K562 (cell line): ENCODE data around the gene APOO. TPM values are rescaled to one million over a fixed set of nuclear protein-coding genes. Genes with fewer than 3 reads are reported as not detected.
A peak's percentile ranks its signal among the peaks of the same experiment; 100 is the strongest.

ENCODE experiments used
- ATF7 ChIP-seq: fragments of 450-650 bp; IDR thresholded peaks from 2 replicates; pipeline ENCODE4 v1.7.1; 2014; ENCODE audit warnings: mild to moderate bottlenecking, moderate library complexity
- NFRKB ChIP-seq: fragments of 450-650 bp; IDR thresholded peaks from 2 replicates; pipeline ENCODE4 v1.6.1; 2016; ENCODE audit warnings: low read depth
- PML ChIP-seq: IDR thresholded peaks from 2 replicates; pipeline ENCODE4 v1.6.1; 2012; ENCODE audit warnings: low read length, inconsistent platforms
- PRMT5 ChIP-seq: sonication (generic); formaldehyde crosslinking; IDR thresholded peaks from 2 replicates; pipeline ENCODE4 v1.5.0; 2020; ENCODE audit warnings: missing genetic modification reagents
- PTTG1 ChIP-seq: fragments of 450-650 bp; IDR thresholded peaks from 2 replicates; pipeline ENCODE4 v1.6.1; 2016; ENCODE audit warnings: low read depth, mild to moderate bottlenecking, missing genetic modification characterization, missing compliant biosample characterization
- RAD21 ChIP-seq, 2 experiments: fragments of 250-450 bp in 1 of 2; fragments of 450-650 bp in 1 of 2; sonication (Bioruptor Pico) in 1 of 2; formaldehyde crosslinking in 1 of 2; IDR thresholded peaks in 1 of 2; conservative IDR thresholded peaks in 1 of 2; 2 replicates each; pipeline versions ENCODE4 v1.4.0 to v1.8.0; 2020 to 2022; ENCODE audit warnings: mild to moderate bottlenecking in 2 of 2, moderate library complexity in 1 of 2
- RCOR1 ChIP-seq, 2 experiments: IDR thresholded peaks; 2 replicates each; pipeline ENCODE4 v1.6.1; 2012; ENCODE audit warnings: low read depth in 2 of 2, low read length in 2 of 2, borderline replicate concordance in 1 of 2, improper control_type of control experiment in 1 of 2
- REST ChIP-seq, 2 experiments: fragments of 450-650 bp; formaldehyde crosslinking in 1 of 2; IDR thresholded peaks; 2 replicates each; pipeline versions ENCODE4 v1.4.0 to v1.6.1; 2014 to 2020; ENCODE audit warnings: mild to moderate bottlenecking in 2 of 2, borderline replicate concordance in 1 of 2, low read depth in 1 of 2
- ZNF583 ChIP-seq: fragments of 250-450 bp; sonication (Bioruptor Pico); IDR thresholded peaks from 2 replicates; pipeline ENCODE4 v1.4.0; 2020
- polyA plus RNA-seq, 8 experiments: library from polyadenylated mRNA; depleted of rRNA in 4 of 8; stranded (reverse) in 5 of 8; unstranded in 3 of 8; fragments of >200 nt; fragmentation: Nextera tagmentation in 2 of 8; fragmentation: Illumina TruSeq in 1 of 8; extraction: Ambion mirVana in 2 of 8; extraction: Trizol in 1 of 8; gene quantifications; 2 replicates each; pipeline versions ENCODE4 v1.2.1 to v1.2.3, GENCODE V29; 2011 to 2014; ENCODE audit warnings: inconsistent platforms in 1 of 8, missing spikeins in 1 of 8
- total RNA-seq, 7 experiments: library from RNA; depleted of rRNA in 6 of 7; stranded (reverse); fragments of >200 nt in 6 of 7; fragmentation: Illumina TruSeq in 2 of 7; extraction: Trizol in 2 of 7; gene quantifications; 2 replicates each; pipeline versions ENCODE4 v1.2.1 to v1.2.3, GENCODE V29; 2011 to 2021; ENCODE audit warnings: low replicate concordance in 1 of 7

Gene APOO
- total and polyA plus RNA-seq, 9 of the 15 experiments (the other 6 are each of a cell fraction or from before 2014, with no cell fraction given), result 37.3 to 76.4 (median 60.8) TPM

GRCh38 chrX:23901805-23902204, 5.9 kb downstream of the APOO start (continued):
- TF ChIP-seq REST (IDR thresholded peaks at IDR 0.05; ENCODE audit: borderline replicate concordance) (peak; percentile 90), REST (CRISPR knock-in tag; IDR thresholded peaks at IDR 0.05; ENCODE audit: low read depth) (no peak), RAD21 (CRISPR knock-in tag; conservative IDR thresholded peaks at IDR 0.05 in 1 of 2, IDR thresholded peaks at IDR 0.05 in 1 of 2) (peak; percentile 92 to 94), ZNF583 (CRISPR knock-in tag) (no peak), NFRKB (no peak), PML (no peak), PTTG1 (tag) (no peak), PRMT5 (CRISPR knock-in tag) (no peak), ATF7 (no peak), RCOR1 (IDR thresholded peaks at IDR 0.05; ENCODE audit: borderline replicate concordance in 1 of 2, low read depth in 2 of 2, low read length in 2 of 2) (peak in 1 of 2 experiments; percentile 9; a peak in 1 of 4 replicates)
